Sigmoid colon (tissue), 4 donors: ENCODE measurements around the gene PLCL1.

Source experiments
- EP300 ChIP-seq, 4 donors: sonication (generic); formaldehyde crosslinking; IDR thresholded peaks; one replicate each; pipeline ENCODE4 v1.6.1; 2017; ENCODE audit warnings: antibody characterized with exemption in 4 of 4
- POLR2A ChIP-seq, 2 donors: fragments of 450-650 bp; IDR thresholded peaks; one replicate each; pipeline ENCODE4 v1.6.1; 2016; ENCODE audit warnings: antibody characterized with exemption in 2 of 2, mild to moderate bottlenecking in 2 of 2, moderate library complexity in 2 of 2
- POLR2AphosphoS5 ChIP-seq, 4 donors: sonication (generic); formaldehyde crosslinking; IDR thresholded peaks; one replicate each; pipeline ENCODE4 v1.6.1; 2017; ENCODE audit warnings: antibody characterized with exemption in 4 of 4
- TF ChIP-seq, protein P1 (sequence below), 4 experiments: fragments of 450-650 bp in 3 of 4; fragments of 200-600 bp in 1 of 4; IDR thresholded peaks; one replicate each; pipeline ENCODE4 v1.5.1; 2016 to 2019; ENCODE audit warnings: antibody characterized with exemption in 4 of 4, mild to moderate bottlenecking in 3 of 4, moderate library complexity in 2 of 4

DNA sequence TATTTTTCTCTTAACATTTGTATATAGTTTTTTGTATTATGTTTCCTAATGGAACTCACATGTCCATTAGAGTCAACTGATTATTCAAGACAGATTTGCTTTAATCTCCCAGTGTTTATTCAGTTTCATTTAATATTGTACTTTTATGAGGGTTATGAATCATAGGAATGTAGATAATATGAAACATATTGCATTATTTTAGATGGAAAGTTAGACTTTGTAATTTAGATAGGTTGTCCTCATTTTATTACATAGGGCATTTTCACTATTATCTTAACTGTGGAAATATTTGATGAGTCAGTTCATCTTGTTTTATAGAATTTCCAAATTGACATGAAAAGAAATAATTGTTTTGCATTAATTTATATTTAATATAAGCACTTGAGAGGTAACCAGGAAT is 240.8 kb downstream of the PLCL1 start:
- TF ChIP-seq, protein P1, sequence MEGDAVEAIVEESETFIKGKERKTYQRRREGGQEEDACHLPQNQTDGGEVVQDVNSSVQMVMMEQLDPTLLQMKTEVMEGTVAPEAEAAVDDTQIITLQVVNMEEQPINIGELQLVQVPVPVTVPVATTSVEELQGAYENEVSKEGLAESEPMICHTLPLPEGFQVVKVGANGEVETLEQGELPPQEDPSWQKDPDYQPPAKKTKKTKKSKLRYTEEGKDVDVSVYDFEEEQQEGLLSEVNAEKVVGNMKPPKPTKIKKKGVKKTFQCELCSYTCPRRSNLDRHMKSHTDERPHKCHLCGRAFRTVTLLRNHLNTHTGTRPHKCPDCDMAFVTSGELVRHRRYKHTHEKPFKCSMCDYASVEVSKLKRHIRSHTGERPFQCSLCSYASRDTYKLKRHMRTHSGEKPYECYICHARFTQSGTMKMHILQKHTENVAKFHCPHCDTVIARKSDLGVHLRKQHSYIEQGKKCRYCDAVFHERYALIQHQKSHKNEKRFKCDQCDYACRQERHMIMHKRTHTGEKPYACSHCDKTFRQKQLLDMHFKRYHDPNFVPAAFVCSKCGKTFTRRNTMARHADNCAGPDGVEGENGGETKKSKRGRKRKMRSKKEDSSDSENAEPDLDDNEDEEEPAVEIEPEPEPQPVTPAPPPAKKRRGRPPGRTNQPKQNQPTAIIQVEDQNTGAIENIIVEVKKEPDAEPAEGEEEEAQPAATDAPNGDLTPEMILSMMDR (IDR thresholded peaks at IDR 0.05): no peak
- no peak for TF ChIP-seq POLR2A (IDR thresholded peaks at IDR 0.05)
- TF ChIP-seq EP300 (IDR thresholded peaks at IDR 0.05): no peak
- TF ChIP-seq POLR2AphosphoS5 (IDR thresholded peaks at IDR 0.05): no peak
